Activated T-cell treated with anti-CD3 and anti-CD28 coated beads for 4 hours (primary cell): ENCODE measurements around the gene CTDP1.

ENCODE experiments used
- DNase-seq: peaks from one replicate; pipeline ENCODE4 v3.0.0-alpha.2; 2020

CTDP1 gene

DNA sequence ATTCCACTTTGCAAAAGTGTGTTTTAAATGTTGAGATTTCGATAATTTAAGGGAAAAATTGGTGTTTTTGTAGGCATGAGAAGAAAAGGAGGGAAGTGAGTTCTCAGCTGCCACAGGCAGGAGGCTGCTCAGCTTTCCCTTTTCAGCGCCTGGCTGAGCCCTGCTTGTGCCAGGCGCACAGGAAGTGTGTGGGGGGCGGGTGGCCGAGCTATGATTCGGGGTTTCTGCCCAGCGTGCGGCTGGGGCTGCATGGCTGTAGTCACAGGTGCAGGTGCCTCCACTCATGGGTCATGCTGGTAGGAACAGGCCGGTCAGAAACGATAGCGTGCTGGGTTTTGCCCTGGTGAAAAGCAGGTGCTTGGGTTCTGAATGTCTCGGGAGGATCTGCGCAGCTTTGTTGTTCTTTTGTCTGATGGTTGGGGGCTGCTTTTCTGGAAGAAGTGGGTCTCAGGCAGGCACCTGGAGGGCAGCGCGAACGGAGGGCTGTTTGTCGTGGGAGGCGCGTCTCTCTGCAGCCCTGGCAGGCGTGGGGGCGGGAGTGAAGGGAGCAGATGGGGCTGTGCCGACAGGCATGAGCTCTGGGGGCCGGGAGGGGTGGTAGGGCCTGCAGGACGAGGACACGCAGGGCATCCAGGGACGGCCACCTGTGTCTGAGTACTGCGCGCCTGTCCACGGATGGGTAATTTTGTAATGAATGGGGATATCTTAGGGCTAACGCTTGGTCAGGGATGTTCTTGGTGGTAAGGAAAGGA is 120.2 kb downstream of the CTDP1 start:
- no peak for DNase-seq

DNA sequence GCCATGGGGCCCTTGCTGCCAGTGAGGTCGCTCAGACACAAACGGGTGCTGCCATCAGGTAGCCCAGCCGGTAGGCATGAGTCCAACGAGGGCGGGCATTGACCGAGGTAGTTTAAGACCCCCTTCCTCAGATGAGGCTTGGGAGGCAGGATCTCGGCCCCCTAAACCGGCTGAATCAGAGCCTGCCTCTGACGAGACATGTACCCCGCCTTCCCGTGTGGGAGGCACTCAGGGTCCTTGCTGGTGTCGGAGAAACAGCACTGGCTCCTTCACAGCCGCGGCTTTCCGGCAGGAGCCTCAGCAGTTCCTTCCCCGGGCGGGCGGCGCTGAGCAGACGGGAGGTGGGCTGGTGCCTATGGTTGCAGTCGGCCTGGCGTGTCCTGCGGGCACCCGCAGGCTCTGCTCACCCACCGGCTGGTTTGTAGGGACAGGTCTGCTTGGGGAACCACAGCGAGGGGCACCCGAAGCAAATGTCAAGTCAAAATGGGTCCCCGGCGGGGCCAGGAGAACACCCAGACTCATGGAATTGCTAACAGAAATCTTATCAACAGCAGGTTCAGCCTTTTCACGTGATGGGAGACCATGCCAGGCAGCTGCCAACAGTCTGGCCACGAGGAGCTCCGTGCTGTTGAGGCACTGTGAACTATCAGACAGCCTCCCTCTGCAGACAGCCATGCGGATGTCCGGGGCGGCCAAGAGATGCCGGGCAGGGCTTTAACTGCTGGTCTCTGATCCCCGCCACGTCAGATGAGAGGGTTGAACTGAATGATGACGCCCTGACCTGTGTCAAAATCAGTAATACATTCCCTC is 121.0 kb downstream of the CTDP1 start:
- no peak for DNase-seq

DNA sequence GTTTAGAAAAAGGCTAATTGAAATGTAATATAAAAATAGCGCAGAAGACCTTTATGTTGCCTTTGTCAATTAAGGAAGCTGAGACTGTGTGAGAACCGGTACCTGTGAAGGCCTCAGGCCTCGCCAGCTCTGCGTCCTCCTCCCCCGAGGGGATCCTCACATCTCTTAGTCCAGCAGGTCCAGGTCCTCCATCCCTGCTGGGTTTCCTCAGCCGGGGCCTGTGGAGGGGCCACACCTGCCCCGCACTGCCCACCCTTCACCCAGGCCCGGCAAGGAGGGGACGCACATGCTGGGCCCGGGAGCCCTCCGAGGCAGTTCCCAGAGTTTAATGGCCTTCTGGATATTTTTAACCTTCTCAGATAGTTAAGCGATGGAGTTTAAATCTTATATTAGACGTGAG is 121.6 kb downstream of the CTDP1 start:
- no peak for DNase-seq

- DNase-seq: no peak
These were observed 122.0 kb downstream of the CTDP1 start for GRCh38 chr18:79801641-79802040.

- DNase-seq: no peak
These were observed 122.7 kb downstream of the CTDP1 start for GRCh38 chr18:79802298-79802697.

DNA sequence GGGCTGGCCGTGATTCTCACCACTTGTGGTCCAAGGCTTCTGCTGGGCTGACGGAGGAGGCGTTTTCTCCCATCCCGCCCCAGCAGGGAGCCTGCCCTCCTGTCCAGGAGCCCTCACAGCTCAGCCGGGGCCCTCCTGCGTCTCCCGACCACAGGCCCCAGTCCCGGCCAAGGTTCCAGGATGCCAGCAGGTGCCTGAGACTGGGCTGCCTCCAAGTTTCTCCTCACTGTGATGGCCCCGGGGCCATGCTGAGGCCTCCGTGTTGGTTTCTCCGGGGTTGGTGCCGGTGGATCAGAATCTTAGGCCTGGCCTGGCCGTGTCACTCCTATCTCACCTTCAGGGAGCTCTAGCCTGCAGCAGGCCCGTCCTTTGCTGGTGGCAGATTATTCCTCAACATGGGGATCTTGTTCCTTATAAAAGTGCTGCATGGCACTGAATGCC is 124.0 kb downstream of the CTDP1 start:
- DNase-seq: no peak
